Measurements from ENCODE around the gene SPAG7.
"Not testable (repeated sequence)": the region's sequence is repeated elsewhere in the genome, so short reads cannot be mapped to it uniquely, and the experiment has no call there.

SPAG7 gene

GRCh38 chr17:4937553-4937952, 30.1 kb downstream of the SPAG7 start:
- DNase-seq, result no peak

- no peak for DNase-seq
These were observed 31.2 kb downstream of the SPAG7 start for GRCh38 chr17:4936436-4936835.

- no peak for DNase-seq
These were observed 32.0 kb downstream of the SPAG7 start for GRCh38 chr17:4935650-4936049.

- DNase-seq, result peak; percentile 53 to 66
These were observed 33.2 kb downstream of the SPAG7 start for GRCh38 chr17:4934173-4934979.

- no peak for DNase-seq
These were observed 34.0 kb downstream of the SPAG7 start for GRCh38 chr17:4933646-4934045.

GRCh38 chr17:4932756-4933155, 34.9 kb downstream of the SPAG7 start:
- no peak for DNase-seq

- DNase-seq, result no peak
These were observed 35.7 kb downstream of the SPAG7 start, which contains the start of gene GP1BA for GRCh38 chr17:4931963-4932362. GP1BA (plus strand) TSS chr17:4932277; CDS start chr17:4932605, 328 bp downstream.

GRCh38 chr17:4928881-4929280, 38.7 kb downstream of the SPAG7 start:
- no peak for DNase-seq

- DNase-seq, result peak; percentile 55 to 58
These were observed 40.9 kb downstream of the SPAG7 start for GRCh38 chr17:4926577-4927335.

- no peak for DNase-seq
These were observed 46.3 kb downstream of the SPAG7 start for GRCh38 chr17:4921320-4921719.

- DNase-seq, result peak; percentile 94 to 97
These were observed 47.1 kb downstream of the SPAG7 start for GRCh38 chr17:4920351-4921048.

- DNase-seq, result peak; percentile 32 to 33
These were observed 48.0 kb downstream of the SPAG7 start for GRCh38 chr17:4919511-4920047.

- not testable (repeated sequence) for DNase-seq
These were observed 53.1 kb downstream of the SPAG7 start for GRCh38 chr17:4914551-4914950.

GRCh38 chr17:4913994-4914393, 53.6 kb downstream of the SPAG7 start:
- DNase-seq, result no peak

All from inflammatory macrophage (primary cell).